ENCODE measurements around the gene HOXC12. TPM values are rescaled to one million over a fixed set of nuclear protein-coding genes. Genes with fewer than 3 reads are reported as not detected.

Gene HOXC12
- total RNA-seq, 3 donors from 2014 or later: not detected

DNA sequence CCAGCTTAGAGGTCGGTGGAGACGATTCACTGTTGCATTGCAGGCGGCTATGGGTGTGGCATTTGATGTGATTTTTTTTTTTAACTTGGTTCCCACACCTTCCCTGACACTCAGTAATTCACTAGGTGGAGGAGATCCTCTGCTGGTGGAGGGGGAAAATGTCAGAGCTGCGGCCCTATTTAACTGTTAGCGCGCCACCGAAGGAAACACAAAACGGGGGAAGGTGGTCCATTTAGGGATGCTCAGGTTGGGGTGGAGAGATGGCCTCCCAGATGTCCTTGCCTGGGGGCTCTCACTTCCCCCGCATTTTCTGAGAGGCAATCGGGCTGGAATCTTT, 4.3 kb upstream of the HOXC12 start:
- TF ChIP-seq, protein P1, sequence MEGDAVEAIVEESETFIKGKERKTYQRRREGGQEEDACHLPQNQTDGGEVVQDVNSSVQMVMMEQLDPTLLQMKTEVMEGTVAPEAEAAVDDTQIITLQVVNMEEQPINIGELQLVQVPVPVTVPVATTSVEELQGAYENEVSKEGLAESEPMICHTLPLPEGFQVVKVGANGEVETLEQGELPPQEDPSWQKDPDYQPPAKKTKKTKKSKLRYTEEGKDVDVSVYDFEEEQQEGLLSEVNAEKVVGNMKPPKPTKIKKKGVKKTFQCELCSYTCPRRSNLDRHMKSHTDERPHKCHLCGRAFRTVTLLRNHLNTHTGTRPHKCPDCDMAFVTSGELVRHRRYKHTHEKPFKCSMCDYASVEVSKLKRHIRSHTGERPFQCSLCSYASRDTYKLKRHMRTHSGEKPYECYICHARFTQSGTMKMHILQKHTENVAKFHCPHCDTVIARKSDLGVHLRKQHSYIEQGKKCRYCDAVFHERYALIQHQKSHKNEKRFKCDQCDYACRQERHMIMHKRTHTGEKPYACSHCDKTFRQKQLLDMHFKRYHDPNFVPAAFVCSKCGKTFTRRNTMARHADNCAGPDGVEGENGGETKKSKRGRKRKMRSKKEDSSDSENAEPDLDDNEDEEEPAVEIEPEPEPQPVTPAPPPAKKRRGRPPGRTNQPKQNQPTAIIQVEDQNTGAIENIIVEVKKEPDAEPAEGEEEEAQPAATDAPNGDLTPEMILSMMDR (IDR thresholded peaks at IDR 0.05): no peak
- Histone ChIP-seq H3K9me3 (no peaks in the 10 kb centered on the region), H3K4me1 (ENCODE audit: low read depth) (no peaks in the 10 kb centered on the region), H3K4me3 (no peak overlapping the region), H3K36me3 (ENCODE audit: low read depth) (no peaks in the 10 kb centered on the region)
- intact Hi-C loops (cut with DNase I, micrococcal nuclease): no loop called here
- ATAC-seq: no peak
- no peak for DNase-seq

DNA sequence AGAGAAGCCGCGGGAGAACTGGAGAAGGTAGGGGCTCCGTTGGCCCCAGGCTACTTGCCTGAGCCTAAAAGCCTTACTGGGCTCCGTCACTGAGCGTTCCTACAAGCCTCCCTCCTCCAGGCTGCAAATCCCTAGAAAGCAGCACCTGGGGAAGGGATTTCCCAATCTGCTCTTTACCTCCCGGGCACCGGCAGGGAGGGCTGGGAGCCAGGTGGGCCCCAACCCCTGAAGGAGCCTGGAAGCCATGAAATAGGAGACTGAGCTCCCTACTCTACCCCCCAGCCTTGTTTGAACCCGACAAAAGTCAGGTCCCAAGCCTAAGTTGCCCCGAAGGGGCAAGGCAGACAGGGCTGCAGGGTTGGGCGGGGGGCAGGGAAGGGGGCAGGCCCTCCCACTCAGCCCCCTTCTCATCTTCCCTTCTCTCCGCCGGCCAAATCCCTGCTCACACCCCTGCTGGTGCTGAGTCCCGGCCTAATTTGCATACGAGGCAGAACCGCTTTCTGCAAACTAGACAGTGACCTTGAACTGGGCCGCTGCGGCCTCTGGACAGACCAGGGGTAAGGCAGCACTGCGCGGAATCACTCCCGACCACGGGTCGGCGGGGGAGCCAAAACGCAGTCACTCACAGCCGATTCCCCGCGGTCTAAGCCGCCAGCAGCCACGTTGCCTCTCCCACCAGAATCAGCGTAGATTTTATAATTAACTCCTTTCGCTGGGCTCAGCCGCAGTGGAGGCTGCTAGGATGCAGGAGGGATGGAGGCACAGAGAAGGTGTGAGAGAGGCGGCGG, 3.7 kb upstream of the HOXC12 start:
- H3K4me1 ChIP-seq (ENCODE audit: low read depth): no peaks in the 10 kb centered on the region
- no peak for DNase-seq
- no peak overlapping the region for H3K4me3 ChIP-seq
- TF ChIP-seq, protein P1 (IDR thresholded peaks at IDR 0.05): no peak
- intact Hi-C loops (cut with DNase I, micrococcal nuclease): no loop called here
- no peaks in the 10 kb centered on the region for H3K9me3 ChIP-seq
- no peak for ATAC-seq
- H3K36me3 ChIP-seq (ENCODE audit: low read depth): no peaks in the 10 kb centered on the region

DNA sequence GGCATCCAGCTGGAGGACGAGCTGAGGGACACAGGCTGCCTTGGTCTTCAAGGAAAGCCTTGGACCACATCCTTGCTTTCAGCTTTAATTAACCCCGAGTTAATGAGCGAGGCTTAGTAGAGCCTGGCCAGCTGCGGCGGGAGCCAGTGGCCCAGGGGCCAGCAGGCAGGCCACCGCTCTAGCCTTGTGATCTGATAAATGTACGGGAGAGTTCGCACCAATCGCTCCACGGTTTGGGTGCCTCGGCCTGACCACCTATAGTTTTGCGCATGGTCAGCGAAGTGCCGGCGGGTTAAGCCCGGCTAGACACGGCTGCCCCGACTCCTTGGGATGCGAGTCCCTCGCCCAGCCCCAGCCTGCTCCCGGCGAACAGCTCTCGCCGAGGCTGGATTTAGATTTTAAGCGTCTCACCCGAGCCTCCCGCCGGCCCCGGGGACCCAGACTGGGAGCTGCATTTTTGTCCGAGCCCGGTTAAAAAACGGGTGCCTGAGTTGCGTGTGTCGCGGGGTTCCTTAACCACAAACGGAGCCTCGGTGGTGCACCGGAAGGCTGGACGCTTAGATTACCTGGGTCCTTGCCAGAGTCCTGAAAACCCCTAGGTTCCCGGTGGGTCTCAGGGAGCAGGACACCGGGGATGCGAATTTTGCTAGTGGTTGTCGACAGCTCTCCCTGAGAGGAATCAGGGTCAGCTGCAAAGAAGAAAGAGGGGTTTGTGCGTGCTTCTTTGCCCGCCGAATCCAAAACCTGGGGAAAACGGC, 2.9 kb upstream of the HOXC12 start:
- Histone ChIP-seq H3K36me3 (ENCODE audit: low read depth) (no peaks in the 10 kb centered on the region), H3K9me3 (no peaks in the 10 kb centered on the region), H3K4me1 (ENCODE audit: low read depth) (no peaks in the 10 kb centered on the region), H3K4me3 (no peak overlapping the region)
- intact Hi-C loops (cut with DNase I, micrococcal nuclease): no loop called here
- TF ChIP-seq, protein P1 (IDR thresholded peaks at IDR 0.05): no peak
- DNase-seq: no peak
- no peak for ATAC-seq

DNA sequence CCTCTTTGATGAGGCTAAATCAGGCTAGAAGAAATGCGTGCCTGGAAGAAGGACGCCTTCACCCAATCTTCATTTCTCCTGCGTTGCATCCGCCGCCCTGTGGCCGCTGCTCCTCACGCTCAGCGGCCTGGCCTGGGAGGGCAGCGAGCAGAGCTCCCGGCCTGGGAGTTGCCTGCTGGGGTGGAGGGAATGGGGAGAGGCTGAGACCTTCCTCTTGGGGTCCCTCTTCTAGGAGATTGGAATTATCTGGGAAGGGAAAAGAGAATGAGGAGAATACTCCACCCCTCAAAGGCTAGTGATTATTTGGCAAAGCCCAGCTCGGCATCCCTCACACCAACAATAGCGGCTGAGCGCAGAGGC, 2.4 kb upstream of the HOXC12 start:
- ATAC-seq (no peak), DNase-seq (no peak)
- intact Hi-C loops (cut with DNase I, micrococcal nuclease): no loop called here
- no peak overlapping the region for H3K4me3 ChIP-seq
- TF ChIP-seq, protein P1 (IDR thresholded peaks at IDR 0.05): no peak
- H3K9me3 ChIP-seq: no peaks in the 10 kb centered on the region
- no peaks in the 10 kb centered on the region for H3K36me3 ChIP-seq (ENCODE audit: low read depth)
- H3K4me1 ChIP-seq (ENCODE audit: low read depth): no peaks in the 10 kb centered on the region

DNA sequence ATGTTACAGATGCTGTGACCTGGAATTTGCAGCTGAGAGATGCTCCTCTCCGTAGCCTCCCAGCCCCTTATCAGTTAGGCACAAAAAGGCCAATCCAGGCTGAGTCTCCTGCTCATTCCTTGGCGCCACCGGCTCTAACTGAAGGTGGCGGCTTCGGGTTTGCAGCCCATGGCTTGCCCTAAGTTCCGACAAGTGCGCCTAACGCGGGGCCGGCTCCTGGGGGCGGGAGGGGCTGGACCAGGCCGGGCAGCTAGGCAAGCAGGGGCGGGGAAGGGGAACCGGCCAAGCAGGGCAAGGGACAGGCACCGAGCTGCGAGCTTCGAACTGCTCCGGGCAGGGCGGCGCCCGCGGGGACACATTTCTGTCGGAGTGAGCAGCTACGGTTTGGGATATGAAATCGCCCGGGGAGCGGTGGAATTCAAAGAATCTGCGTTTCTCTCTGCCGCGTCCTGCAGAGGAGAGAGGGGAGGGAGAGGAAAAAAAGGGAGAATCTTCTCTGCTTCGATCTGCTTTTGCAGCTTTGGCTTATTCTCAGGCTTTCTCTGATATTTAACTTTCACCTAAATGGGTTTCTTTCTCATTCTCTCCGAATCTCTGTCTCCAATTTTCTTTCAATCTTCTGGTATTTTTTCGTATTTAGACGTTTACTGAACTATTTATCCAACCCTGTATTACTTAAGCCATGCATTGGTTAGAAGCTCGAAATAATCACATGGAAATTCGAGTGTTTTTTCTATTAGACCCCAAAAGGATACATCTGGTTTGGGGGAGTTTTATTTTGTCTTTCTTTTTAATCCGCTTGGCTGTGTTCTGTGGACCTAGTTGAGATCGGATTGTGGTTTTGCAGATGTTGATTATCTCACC, 1.6 kb upstream of the HOXC12 start:
- no peak for ATAC-seq
- H3K4me1 ChIP-seq (ENCODE audit: low read depth): no peaks in the 10 kb centered on the region
- DNase-seq: no peak
- H3K36me3 ChIP-seq (ENCODE audit: low read depth): no peaks in the 10 kb centered on the region
- H3K4me3 ChIP-seq: no peak overlapping the region
- H3K9me3 ChIP-seq: no peaks in the 10 kb centered on the region
- intact Hi-C loops (cut with DNase I, micrococcal nuclease): no loop called here
- TF ChIP-seq, protein P1 (IDR thresholded peaks at IDR 0.05): no peak

Data from mucosa of descending colon (tissue), 3 donors.